NCI-H128 (cell line): ENCODE measurements around the gene BZW1.

ENCODE experiments used
- DNase-seq: peaks from one replicate; lab custom pipeline; 2025; ENCODE audit not compliant: unreplicated experiment; lab: John Stamatoyannopoulos, UW

BZW1 gene

DNA sequence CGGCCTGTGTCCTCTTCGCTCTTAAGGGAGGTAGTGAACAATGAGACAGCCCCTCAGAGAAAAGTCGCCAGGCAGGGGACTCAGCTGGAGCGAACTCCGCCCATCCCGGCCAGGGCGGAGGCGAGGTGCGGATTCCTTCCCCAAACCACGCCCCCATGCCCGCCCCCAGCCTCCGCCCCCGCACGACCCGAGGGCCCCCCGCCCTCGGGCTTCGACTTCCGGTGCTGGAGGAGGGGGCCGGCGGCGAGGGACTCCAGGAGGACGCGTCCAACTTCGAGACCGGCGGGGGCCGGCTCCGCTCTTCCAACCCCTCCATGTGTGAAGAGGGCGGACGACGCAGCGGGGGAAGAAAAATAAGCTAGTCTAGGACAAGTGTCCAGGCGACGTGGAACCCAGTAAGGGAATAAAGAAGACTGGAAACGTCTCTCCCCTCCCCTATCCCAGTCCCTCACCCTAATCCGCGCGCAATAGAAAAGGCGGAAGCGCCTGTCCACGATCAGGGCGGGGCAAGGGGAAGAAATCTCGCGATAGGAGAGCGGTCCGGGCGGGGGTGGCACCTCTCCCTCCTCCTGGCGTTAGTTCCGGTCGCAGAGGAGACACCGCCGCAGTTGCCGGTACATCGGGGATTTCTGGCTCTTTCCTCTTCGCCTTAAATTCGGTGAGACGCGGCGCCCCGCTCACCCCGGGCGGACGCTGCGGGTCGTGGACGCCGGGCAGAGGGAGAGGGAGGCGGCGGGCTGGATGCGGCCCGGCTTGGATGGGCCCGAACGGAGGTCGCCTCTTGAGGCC lies at the start of gene BZW1:
Gene BZW1, plus strand, starts transcription at position 578 of the 789 bp plus-strand sequence. CDS start 1,308 bp downstream, outside the sequence.
- DNase-seq: peak; percentile 87

DNA sequence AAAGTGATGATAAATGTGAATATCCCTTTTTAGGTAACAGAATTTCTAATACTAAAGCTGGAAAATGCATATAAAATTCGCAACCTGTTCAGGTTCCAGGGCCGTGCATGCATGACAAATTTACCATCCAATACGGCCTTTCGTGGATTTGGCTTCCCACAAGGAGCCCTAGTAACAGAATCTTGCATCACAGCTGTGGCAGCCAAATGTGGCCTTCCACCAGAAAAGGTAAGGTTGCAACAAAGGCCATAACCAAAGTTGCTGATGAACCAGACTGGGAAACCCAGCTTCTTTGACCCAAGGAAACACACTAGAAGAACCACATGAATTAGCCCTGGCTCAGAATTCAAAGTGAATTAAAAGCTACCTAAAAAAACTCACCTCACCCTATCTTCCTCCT lies 49.6 kb upstream of the BZW1 start:
- DNase-seq: no peak

DNA sequence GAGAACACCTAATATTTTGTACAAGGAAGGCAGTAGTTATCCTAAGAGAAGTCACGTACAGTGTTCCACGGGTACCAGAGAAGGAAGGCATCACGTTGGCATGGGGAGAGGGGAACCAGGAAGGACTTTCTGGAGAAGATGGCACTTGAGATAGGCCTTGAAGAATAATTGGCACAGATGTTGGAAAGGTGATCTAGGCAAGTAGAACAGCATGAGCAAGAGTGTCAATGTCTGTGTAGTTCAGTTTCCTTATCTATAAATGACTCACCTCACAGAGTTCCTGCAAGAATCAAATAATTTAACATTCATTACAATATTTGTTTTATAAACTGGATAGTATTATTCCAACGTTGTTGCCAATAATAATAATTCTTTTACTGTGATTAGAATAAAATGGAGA lies 48.3 kb upstream of the BZW1 start:
- DNase-seq: no peak

DNA sequence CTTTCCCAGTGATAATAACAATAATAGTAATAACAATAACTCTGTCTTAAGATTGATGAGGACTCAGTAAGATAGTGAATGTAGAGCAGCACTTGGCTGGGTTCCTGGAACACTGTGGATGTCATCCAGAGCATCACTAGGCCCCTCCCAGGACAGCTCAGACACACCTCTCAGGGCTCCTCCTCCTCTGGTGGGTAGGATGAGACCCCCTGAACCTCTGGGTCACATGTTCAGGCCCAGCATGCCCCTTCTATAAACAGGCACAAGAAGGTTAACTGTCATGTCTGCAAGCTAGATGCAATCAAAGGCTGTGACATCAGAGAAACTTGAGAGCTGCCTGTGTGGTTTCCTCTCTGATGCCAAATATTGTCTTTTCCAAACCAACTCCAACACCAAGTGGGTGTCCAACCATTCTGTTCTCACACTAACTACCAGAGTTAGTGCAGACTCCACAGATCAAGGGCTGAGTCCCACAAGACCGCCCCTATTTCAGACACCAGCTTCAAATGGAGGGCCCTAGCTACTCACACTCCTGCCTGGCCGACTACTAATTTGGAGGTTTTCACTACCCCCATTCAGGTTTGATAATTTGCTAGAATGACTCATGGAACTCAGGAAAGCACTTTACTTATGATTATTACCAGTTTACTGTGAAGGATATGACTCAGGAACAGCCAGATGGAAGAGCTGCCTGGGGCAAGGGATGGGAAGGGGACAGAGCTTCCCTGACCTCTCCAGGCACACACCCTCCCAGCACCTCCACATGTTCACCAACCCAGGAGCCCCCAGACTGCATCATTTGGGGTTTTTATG lies 46.4 kb upstream of the BZW1 start:
- DNase-seq: no peak

DNA sequence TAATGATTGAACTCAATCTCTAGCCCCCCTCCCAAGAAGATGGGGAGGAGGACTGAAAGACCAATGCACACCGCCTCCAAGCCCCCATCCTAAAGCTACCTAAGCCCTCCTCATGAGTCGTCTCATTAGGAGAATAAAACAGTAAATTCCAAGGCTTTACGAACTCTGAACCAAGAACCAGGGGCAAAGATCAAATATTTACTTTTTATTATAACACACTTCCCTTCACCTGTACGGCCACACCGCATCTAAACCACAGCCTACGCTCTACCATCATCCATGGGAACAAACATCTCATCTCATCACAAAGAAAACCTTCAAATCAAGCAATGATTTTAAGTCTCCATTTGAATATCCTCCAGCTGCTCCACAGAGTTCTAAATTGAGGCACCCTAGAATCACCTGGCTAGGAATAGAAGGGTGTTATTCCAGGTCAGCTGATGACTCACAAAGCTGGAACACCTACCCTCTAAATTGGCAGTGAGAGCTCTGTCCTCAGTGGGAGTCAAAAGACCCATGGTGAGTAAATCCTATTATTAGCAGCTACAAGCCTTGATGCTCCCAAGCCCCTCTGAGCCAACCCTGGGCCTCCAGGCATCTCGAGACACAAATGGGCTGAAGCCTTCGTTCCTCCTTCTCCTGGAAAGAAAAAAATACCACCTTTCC lies 45.6 kb upstream of the BZW1 start:
- no peak for DNase-seq

DNA sequence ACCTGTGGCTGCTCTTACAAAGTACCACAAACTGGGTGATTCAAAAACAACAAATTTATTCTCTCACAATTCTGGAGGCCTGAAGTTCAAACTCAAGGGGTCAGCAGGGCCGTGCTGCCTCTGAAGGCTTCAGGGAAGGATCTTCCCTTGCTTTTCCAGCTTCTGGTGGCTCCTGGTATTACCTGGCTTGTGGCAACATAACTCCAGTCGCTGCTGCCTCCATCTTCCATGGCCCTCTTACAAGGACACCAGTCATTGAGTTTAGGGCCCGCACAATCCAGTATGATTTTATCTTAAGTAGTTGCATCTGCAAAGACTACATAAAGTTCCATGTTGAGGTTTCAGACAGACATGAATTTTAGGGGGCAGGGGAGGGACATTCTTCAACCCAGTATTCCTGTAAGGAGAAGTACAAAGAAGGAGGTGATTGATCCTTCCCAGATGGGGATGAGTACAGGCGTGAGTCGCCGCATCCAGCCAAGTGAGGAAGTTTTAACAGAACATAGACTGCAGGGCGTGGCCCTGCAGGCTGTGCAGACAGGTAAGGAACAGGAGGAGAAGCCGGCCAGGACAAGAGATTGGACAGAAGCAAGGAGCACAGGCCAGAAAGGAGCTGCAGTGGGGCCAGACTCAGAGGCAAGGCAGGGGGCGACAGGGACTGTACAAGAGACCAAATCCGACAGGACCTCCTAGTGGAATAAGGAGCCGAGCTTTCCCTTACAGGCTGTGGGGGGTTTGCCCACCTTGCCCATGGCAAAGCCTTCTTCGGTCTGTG lies 44.4 kb upstream of the BZW1 start:
- DNase-seq: no peak

DNA sequence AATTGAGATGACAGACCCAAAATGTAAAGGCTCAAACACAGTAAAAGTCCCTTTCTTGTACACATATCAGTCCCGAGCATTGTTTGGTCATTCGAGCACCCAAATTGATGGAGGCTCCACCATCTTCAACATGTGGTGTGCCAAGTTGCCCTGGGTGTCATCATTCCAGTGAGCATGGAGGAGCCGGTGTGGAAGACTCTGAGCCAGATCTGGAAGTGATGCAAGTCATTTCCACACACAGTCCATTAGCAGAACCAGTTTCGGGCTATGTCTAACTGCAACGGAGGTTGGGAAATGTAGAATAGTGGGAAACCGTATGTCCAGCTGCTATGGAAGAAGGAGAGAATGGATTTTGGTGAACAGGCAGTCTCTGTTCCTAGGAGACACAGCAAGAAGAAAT lies 40.9 kb upstream of the BZW1 start:
- DNase-seq: no peak

DNA sequence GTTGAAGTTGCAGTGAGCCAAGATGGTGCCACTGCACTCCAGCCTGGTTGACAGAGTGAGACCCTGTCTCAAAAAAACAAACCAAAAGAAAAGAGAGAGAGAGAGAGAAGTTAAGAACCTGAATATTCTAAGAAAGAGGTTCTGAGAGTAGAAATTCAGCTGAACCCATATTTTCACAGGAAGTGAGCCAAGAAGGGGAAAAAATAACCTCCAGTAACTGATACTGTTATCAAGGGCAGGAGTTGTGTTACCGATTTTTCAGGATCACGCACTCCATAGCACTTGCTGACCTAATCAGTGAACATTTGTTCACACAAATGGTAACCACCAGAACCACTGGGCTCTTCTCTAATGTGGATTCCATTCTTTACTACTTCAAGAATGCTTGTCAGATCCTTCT lies 39.1 kb upstream of the BZW1 start:
- DNase-seq: no peak

DNA sequence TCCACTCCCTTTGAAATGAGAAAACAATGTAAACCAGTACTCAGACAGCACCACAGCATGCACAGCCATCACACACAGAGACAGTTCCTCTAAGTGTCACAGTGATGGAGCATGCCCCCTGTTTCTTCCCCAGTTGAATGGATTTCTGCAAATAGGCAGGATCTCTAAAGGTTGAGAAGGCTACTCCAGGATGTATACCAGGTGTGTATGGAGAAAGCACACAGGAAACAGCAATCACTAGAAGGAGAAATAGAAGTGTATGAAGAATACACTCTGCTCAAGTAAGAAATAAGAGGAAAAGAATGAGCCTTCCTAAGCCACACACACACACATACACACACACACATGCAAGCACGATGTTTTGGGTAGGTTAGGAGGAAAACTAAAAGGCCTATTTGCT lies 38.6 kb upstream of the BZW1 start:
- DNase-seq: no peak

DNA sequence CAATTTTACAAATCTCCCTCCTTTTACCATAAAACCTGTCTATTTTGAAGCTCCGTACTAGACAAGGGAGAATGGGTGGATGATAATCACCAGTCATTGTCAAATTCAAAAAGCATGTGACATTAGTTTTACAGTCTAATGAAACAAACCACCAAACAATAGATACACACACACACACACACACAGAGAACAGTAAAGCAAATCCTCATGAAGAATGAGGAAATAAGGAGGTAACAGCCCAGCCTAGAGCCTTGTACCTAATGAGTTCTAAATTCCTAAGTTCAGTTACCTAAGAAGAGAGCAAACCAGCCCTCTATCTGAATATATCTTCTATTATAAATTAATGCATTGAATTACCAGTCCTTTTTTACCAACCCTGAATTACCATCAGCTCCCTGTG lies 36.8 kb upstream of the BZW1 start:
- DNase-seq: no peak

DNA sequence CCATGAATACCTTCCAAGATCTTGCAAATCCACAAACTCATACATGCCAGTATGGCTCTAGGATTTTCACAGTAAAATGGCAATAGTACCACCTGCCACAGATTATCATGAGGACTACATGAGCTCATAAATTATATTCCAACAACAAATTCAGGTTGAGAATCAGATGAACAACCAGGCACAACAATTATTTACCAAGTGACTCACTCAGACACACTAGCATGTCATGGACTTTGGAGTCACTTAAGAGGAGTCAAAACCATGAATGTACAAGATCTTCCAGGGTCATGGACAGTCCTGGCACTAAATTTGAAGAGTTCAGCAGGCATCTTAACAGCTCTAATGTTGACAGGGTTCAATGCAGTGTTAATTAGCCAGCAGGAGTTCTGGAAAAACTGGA lies 34.4 kb upstream of the BZW1 start:
- DNase-seq: no peak

DNA sequence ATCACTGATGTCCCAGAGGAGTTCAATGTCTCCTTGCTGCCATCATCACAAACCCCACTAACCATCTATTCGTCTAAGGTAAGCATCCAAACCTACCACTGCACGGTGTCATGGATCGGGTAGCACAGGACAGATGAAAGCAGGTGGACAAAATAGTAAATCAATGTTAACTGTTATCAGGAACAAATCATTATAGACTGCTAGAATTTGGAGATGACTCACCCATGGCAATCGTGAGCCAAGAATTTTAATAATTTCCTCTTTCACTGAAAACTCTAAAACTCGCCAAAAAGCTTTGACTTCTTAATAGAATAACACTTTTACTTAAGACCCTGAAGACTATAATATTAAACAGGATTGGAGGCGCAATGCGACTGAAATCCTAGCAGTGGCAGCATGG lies 33.7 kb upstream of the BZW1 start:
- DNase-seq: no peak

DNA sequence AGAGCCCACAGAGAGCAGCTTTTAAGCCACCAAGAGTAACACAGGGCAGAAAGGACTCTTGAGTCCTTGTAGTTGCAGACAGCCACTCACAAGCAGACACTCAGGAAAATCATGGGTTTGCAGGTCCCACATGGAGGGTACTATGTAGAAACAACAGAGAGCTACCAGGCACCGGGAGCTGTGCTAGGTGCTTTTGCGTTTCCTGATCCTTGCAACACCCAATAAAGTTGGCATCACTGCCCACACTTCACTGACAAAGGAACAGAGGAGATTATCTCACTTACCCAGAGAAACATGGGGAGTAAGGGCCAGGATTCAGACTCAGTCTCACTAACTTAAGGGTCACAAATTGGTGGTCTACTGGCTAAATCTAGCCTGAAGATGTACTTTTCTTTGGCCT lies 32.5 kb upstream of the BZW1 start:
- DNase-seq: no peak

DNA sequence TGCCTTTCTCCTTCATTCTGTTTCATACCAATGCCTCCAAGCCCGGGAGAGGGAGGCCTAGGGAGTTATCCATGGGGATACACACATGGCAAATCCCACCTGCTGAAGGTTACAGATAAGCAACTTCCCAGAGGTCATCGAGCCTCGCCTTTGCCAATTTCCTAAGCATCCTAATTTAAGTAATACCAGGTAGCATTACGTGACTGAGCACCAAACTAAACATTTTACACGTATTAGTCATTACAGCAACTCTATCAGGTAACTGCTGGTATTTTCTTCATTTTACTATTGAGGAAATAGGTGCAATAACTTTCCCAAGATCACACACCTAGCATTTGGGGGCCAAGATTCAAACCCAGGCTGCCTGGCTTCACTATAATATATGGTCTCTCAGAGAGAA lies 30.1 kb upstream of the BZW1 start:
- DNase-seq: no peak

DNA sequence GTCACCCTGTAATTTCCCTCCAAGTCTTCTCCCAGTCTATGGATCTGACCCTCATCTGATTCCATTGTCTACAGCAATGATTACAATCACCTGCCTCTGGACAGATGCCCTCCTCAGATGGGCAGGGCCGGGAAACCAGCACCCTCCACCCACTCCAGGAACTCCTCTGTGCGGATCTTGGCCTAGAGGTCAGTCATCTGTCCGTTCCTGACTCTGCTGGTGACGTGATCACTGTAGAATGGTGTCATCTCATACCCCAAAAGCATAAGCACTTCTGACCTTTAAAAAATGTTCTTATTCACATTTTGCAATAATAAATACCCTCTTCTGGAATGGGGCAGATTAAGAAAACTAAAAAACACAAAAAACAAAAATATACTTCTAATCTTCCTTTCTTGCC lies 29.5 kb upstream of the BZW1 start:
- DNase-seq: no peak

DNA sequence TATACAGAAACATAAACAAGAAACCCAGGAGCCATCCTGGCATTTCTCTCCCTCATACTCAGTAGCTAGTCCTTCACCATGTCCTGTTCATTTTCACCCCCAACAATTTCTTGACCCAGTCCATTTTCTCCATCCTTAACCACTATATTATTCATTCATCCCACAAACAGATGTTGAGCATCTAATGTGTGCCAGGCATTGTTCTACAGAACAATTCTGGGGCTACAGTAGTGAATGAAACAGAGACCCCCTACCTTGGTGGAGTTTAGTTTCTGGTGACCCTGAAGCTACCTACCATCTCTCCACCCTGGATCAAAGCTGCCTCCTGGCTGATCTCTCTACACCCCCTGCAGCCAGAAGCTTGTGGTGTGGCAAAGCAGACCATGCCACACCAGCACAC lies 27.5 kb upstream of the BZW1 start:
- DNase-seq: no peak

DNA sequence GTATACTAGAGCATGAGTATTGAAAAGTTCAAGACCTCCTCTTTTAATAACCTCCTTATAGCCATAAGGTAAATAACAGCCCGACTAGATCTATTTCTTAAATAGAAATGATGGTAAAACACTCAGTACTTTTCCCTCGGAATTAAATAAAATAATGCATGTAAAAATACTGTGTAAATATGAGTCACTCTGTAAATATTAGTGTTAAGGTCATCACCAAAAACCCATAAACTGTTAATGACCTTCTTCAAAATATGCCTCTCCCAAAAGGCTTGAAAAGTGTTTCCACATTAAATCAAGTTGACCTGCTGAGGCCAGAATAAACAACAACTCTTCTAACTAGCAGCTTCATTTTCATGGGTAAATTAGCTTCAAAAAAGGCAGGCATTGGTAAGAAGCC lies 25.3 kb upstream of the BZW1 start:
- no peak for DNase-seq

DNA sequence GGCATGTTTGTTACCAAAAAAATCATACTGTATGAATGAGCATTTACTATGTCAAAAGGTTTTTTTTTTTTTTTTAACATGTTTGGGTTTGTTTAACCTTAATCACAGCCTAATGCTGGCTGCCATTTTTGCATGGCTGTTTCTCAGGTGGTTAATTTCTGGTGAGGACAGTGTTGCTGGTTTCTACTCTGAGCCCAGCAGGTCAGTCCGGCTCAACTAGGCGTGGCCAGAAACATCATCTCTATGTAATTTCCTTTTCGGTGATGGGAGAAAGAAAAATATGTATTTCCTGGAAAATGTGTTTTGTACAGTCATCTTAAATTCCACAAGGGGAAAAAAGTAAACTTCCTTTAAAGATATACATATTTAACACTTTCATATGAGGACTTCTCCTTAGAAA lies 24.9 kb upstream of the BZW1 start:
- no peak for DNase-seq

DNA sequence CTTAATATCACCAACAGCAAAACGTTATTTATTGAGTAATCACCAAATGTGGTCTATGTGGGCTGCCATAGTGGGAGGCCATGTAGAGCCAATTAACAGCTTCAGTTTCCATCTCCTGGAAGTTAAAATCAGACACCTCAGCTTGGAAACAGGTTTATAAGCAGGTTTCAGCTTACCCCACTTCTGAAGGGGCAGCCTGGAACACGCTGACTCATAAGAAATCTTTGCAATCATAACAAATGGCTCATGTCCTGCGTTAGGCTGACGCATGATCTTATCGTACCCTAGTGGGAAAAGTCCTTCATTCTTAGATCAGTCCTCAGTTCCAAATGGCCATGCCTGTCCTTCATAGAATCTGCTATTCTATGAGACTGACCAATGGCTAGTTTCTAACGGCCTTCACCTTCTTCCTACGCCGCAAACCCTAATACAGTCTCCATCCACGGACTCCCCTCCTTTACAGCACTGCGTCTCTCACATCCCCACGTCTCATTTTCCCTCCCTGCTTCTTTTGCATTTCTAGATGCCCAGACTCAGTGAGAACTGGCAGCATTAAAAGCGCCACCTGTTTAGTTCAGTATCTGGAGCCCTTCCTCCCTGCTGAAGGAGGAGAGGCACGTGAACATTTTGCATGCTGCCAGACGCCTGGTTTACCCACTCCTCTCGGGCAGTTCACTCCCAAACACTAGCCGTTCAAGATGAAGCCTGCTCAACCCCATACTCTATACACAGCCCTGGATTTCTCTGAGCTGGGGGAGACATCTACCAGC lies 24.2 kb upstream of the BZW1 start:
- DNase-seq: no peak

DNA sequence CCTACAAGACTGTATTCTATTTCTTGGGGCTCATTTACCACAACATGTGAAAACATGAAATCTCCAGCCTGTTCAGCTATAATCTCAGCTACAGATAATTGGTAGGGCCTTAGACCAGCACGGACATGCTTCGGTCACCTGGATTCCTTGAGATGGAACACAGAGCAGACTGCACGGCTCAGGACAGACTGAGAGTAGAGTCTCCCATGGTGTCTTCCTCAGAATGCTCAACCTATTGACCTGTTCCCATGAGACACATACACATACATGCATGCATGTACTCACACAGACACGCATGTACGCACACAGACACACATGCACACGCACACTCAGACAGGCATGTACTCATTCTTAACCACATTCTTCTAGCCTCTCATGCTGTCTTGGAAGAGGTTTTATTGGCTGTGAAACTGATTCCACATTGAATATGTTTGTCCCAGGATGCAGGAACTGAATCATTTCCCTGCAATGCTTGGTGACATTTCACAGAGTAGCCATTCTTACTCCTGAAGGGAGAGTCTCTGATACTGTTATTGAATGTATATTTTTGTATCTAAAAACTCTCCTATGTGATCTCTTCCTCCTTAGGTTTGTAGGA lies 23.5 kb upstream of the BZW1 start:
- DNase-seq: no peak
